K562 (cell line): Measurements from ENCODE around the gene ABCC5.

Experiments
- BRF1 ChIP-seq: IDR thresholded peaks from 3 replicates; pipeline ENCODE4 v1.6.1; 2011; ENCODE audit warnings: borderline replicate concordance, mild to moderate bottlenecking; ENCODE audit not compliant: insufficient read length; ENCODE audit errors: extremely low read depth
- CHD2 ChIP-seq: IDR thresholded peaks from 2 replicates; pipeline ENCODE4 v1.6.1; 2011; ENCODE audit warnings: low read depth, low read length
- CTCF ChIP-seq, 3 experiments: IDR thresholded peaks in 2 of 3; conservative IDR thresholded peaks in 1 of 3; 2 replicates each; pipeline ENCODE4 v1.5.1; 2011 to 2012; ENCODE audit warnings: low read length in 3 of 3, mild to moderate bottlenecking in 3 of 3, control low read depth in 2 of 3, improper control_type of control experiment in 1 of 3, inconsistent platforms in 1 of 3, low read depth in 1 of 3, mixed read lengths in 1 of 3, moderate library complexity in 1 of 3; ENCODE audit not compliant: insufficient read depth in 2 of 3
- ESRRA ChIP-seq: fragments of 450-650 bp; IDR thresholded peaks from 2 replicates; pipeline ENCODE4 v1.6.1; 2014; ENCODE audit warnings: low read depth, mild to moderate bottlenecking, moderate library complexity, borderline replicate concordance
- LEF1 ChIP-seq: fragments of 450-650 bp; IDR thresholded peaks from 2 replicates; pipeline ENCODE4 v1.6.1; 2016; ENCODE audit warnings: mild to moderate bottlenecking
- NR2C2 ChIP-seq, 2 experiments: fragments of 200-800 bp in 1 of 2; sonication (Bioruptor generic) in 1 of 2; sonication (generic) in 1 of 2; formaldehyde crosslinking in 1 of 2; IDR thresholded peaks; 2 replicates each; pipeline versions ENCODE4 v1.6.1 to v1.8.0; 2016 to 2022; ENCODE audit warnings: mild to moderate bottlenecking in 1 of 2, missing compliant biosample characterization in 1 of 2, missing genetic modification characterization in 1 of 2, missing genetic modification reagents in 1 of 2
- POLR2A ChIP-seq: fragments of 450-650 bp; conservative IDR thresholded peaks from 2 replicates; pipeline ENCODE4 v1.6.1; 2016
- REST ChIP-seq, 2 experiments: fragments of 450-650 bp; formaldehyde crosslinking in 1 of 2; IDR thresholded peaks; 2 replicates each; pipeline versions ENCODE4 v1.4.0 to v1.6.1; 2014 to 2020; ENCODE audit warnings: mild to moderate bottlenecking in 2 of 2, borderline replicate concordance in 1 of 2, low read depth in 1 of 2
- STAG1 ChIP-seq: sonication (generic); formaldehyde crosslinking; IDR thresholded peaks from 2 replicates; pipeline ENCODE4 v1.5.0; 2020; ENCODE audit warnings: missing genetic modification reagents, borderline replicate concordance
- TCF7L2 ChIP-seq: fragments of 150-350 bp; IDR thresholded peaks from 2 replicates; pipeline ENCODE4 v1.6.1; 2016; ENCODE audit warnings: low read depth, mild to moderate bottlenecking, low read length, moderate library complexity
- ZFP36 ChIP-seq: fragments of 150-350 bp; IDR thresholded peaks from 2 replicates; pipeline ENCODE4 v1.6.1; 2018; ENCODE audit warnings: low read length, low read depth; ENCODE audit not compliant: partially characterized antibody
- ZKSCAN8 ChIP-seq: fragments of 200-800 bp; sonication (Bioruptor generic); IDR thresholded peaks from 2 replicates; pipeline ENCODE4 v1.6.1; 2016; ENCODE audit warnings: missing genetic modification characterization, missing compliant biosample characterization

GRCh38 chr3:183885766-183886165, 131.9 kb downstream of the ABCC5 start:
- TF ChIP-seq NR2C2 (CRISPR knock-in tag; IDR thresholded peaks at IDR 0.05) (no peak), NR2C2 (tag; IDR thresholded peaks at IDR 0.05) (no peak), REST (IDR thresholded peaks at IDR 0.05; ENCODE audit: borderline replicate concordance) (no peak), REST (CRISPR knock-in tag; IDR thresholded peaks at IDR 0.05; ENCODE audit: low read depth) (no peak), POLR2A (no peak), ZFP36 (no peak), CTCF (IDR thresholded peaks at IDR 0.05 in 2 of 3, conservative IDR thresholded peaks at IDR 0.05 in 1 of 3; ENCODE audit: insufficient read depth in 2 of 3, low read depth in 1 of 3, low read length in 3 of 3) (no peak), TCF7L2 (no peak), CHD2 (no peak), LEF1 (no peak), ESRRA (no peak), STAG1 (CRISPR knock-in tag) (no peak), ZKSCAN8 (CRISPR knock-in tag) (no peak), BRF1 (no peak)
